ENCODE measurements around the gene ZNF717. TPM values are rescaled to one million over a fixed set of nuclear protein-coding genes. Genes with fewer than 3 reads are reported as not detected.

The ZNF717 gene
- total RNA-seq, 2 experiments from 2014 or later, result 12.5 to 13.4 TPM

GRCh38 chr3:75692061-75692460, 93.3 kb downstream of the ZNF717 start:
- Mint-ChIP-seq H3K27me3 (no peaks in the 10 kb centered on the region), H3K4me1 (no peaks in the 10 kb centered on the region), H3K27ac (no peak overlapping the region), H3K9me3 (peaks cover 24% of the 10 kb centered on the region), H3K36me3 (ENCODE audit: low read depth) (no peaks in the 10 kb centered on the region), H3K4me3 (no peak overlapping the region)
- ChIA-PET POLR2A (no interaction called here), CTCF (no interaction called here)
- no peak for DNase-seq

- no peaks in the 10 kb centered on the region for H3K27me3 Mint-ChIP-seq
- CTCF ChIA-PET, result no interaction called here
- no peak for DNase-seq
- H3K36me3 Mint-ChIP-seq (ENCODE audit: low read depth), result no peaks in the 10 kb centered on the region
- no peaks in the 10 kb centered on the region for H3K4me1 Mint-ChIP-seq
- peaks cover 23% of the 10 kb centered on the region for H3K9me3 Mint-ChIP-seq
- H3K4me3 Mint-ChIP-seq, result no peak overlapping the region
- H3K27ac Mint-ChIP-seq, result no peak overlapping the region
- POLR2A ChIA-PET, result no interaction called here
Measured at GRCh38 chr3:75687323-75687722, 98.0 kb downstream of the ZNF717 start.

Small RNAs within 50 kb of the gene (microRNA-seq; reads per million reads assigned to microRNA genes)
- gene MIR4273 (ENCODE audit: borderline microRNAs expressed, borderline replicate concordance), result not detected

Other genes starting within 250 kb of the ZNF717 start
- not detected for gene FRG2C, start 121.2 kb downstream of the ZNF717 start, total RNA-seq